MM.1S (cell line): ENCODE data around the gene WFDC12.
A peak's percentile ranks its signal among the peaks of the same experiment; 100 is the strongest.

Experiments
- DNase-seq: peaks from one replicate; pipeline ENCODE4 v3.0.0-alpha.2; 2015
- H2AFZ ChIP-seq: fragments of 300-600 bp; sonication (generic); 2 replicates; pipeline ENCODE4 v1.6.0; 2016; ENCODE audit warnings: antibody characterized with exemption, low read length
- H3F3A ChIP-seq: fragments of 300-600 bp; sonication (generic); 2 replicates; pipeline ENCODE4 v1.6.1; 2016; ENCODE audit warnings: mild to moderate bottlenecking, antibody characterized with exemption, low read length, moderate library complexity, mixed read lengths; ENCODE audit not compliant: insufficient read depth
- H3K27ac ChIP-seq: fragments of 300-600 bp; sonication (generic); 2 replicates; pipeline ENCODE4 v1.5.1; 2016; ENCODE audit warnings: mild to moderate bottlenecking, low read length
- H3K27me3 ChIP-seq: fragments of 300-600 bp; sonication (generic); replicated peaks from 2 replicates; pipeline ENCODE4 v1.6.0; 2016; ENCODE audit warnings: low read length; ENCODE audit not compliant: insufficient read depth
- H3K36me3 ChIP-seq: fragments of 300-600 bp; sonication (generic); replicated peaks from 2 replicates; pipeline ENCODE4 v1.6.1; 2016; ENCODE audit warnings: mild to moderate bottlenecking, low read length, mixed read lengths; ENCODE audit not compliant: insufficient read depth
- H3K4me1 ChIP-seq: fragments of 300-600 bp; sonication (generic); 2 replicates; pipeline ENCODE4 v1.6.1; 2016; ENCODE audit warnings: low read length, mixed read lengths
- H3K4me2 ChIP-seq: fragments of 300-600 bp; sonication (generic); 2 replicates; pipeline ENCODE4 v1.6.0; 2016; ENCODE audit warnings: low read depth, low read length
- H3K4me3 ChIP-seq: fragments of 300-600 bp; sonication (generic); 2 replicates; pipeline ENCODE4 v1.5.1; 2016; ENCODE audit warnings: low read length, mixed read lengths
- H3K79me2 ChIP-seq: fragments of 300-600 bp; sonication (generic); 2 replicates; pipeline ENCODE4 v1.6.1; 2016; ENCODE audit warnings: mixed run types, low read length, mixed read lengths
- H3K9ac ChIP-seq: fragments of 300-600 bp; sonication (generic); 2 replicates; pipeline ENCODE4 v1.6.1; 2016; ENCODE audit warnings: low read length, mixed read lengths
- H3K9me2 ChIP-seq: fragments of 300-600 bp; sonication (generic); replicated peaks from 2 replicates; pipeline ENCODE4 v1.6.1; 2016; ENCODE audit warnings: mild to moderate bottlenecking, low read length, mixed read lengths; ENCODE audit not compliant: insufficient read depth
- H3K9me3 ChIP-seq: fragments of 300-600 bp; sonication (generic); replicated peaks from 2 replicates; pipeline ENCODE4 v1.6.1; 2016; ENCODE audit warnings: mild to moderate bottlenecking, low read length, mixed read lengths; ENCODE audit not compliant: insufficient read depth
- H4K20me1 ChIP-seq: fragments of 300-600 bp; sonication (generic); 2 replicates; pipeline ENCODE4 v1.6.1; 2016; ENCODE audit warnings: mild to moderate bottlenecking, low read length, moderate library complexity, mixed read lengths; ENCODE audit not compliant: insufficient read depth
- CTCF ChIP-seq: fragments of 300-600 bp; sonication (generic); IDR thresholded peaks from 2 replicates; pipeline ENCODE4 v1.5.1; 2016; ENCODE audit warnings: antibody characterized with exemption, low read length, mixed read lengths
- EZH2 ChIP-seq: fragments of 300-600 bp; sonication (generic); optimal IDR thresholded peaks from 2 replicates; pipeline ENCODE3; 2017; ENCODE audit warnings: low read depth, mild to moderate bottlenecking, antibody characterized with exemption, low read length, mixed read lengths
- EZH2phosphoT487 ChIP-seq: fragments of 300-600 bp; sonication (generic); IDR thresholded peaks from 2 replicates; pipeline ENCODE4 v1.6.1; 2018; ENCODE audit warnings: antibody characterized with exemption, low read length

WFDC12 gene

GRCh38 chr20:45105317-45105716 lies 18.9 kb downstream of the WFDC12 start:
- no peaks in the 10 kb centered on the region for H3K27me3 ChIP-seq
- H3K36me3 ChIP-seq: no peaks in the 10 kb centered on the region
- H3K4me2 ChIP-seq: no peak overlapping the region
- peak; percentile 5 for DNase-seq
- no peaks in the 10 kb centered on the region for H4K20me1 ChIP-seq
- no peak overlapping the region for H3K27ac ChIP-seq
- H3K4me3 ChIP-seq: no peak overlapping the region
- no peak for TF ChIP-seq EZH2
- TF ChIP-seq EZH2phosphoT487: no peak
- no peak for TF ChIP-seq CTCF
- no peaks in the 10 kb centered on the region for H3K9me3 ChIP-seq
- H2AFZ ChIP-seq: no peak overlapping the region
- H3K79me2 ChIP-seq: no peaks in the 10 kb centered on the region
- H3K9me2 ChIP-seq: no peaks in the 10 kb centered on the region
- H3K9ac ChIP-seq: no peak overlapping the region
- H3K4me1 ChIP-seq: no peaks in the 10 kb centered on the region
- no peaks in the 10 kb centered on the region for H3F3A ChIP-seq

- no peak for DNase-seq
- H3F3A ChIP-seq: no peaks in the 10 kb centered on the region
- no peak overlapping the region for H3K4me3 ChIP-seq
- no peaks in the 10 kb centered on the region for H3K4me1 ChIP-seq
- H3K9ac ChIP-seq: no peak overlapping the region
- H3K9me3 ChIP-seq: no peaks in the 10 kb centered on the region
- H3K9me2 ChIP-seq: no peaks in the 10 kb centered on the region
- no peaks in the 10 kb centered on the region for H3K36me3 ChIP-seq
- no peaks in the 10 kb centered on the region for H3K79me2 ChIP-seq
- H3K27ac ChIP-seq: no peak overlapping the region
- no peak overlapping the region for H3K4me2 ChIP-seq
- H3K27me3 ChIP-seq: no peaks in the 10 kb centered on the region
- no peak overlapping the region for H2AFZ ChIP-seq
- no peaks in the 10 kb centered on the region for H4K20me1 ChIP-seq
- TF ChIP-seq EZH2 (no peak), CTCF (no peak), EZH2phosphoT487 (no peak)
Measured at GRCh38 chr20:45104786-45105185, 19.5 kb downstream of the WFDC12 start.

GRCh38 chr20:45103072-45103471 lies 21.2 kb downstream of the WFDC12 start:
- no peaks in the 10 kb centered on the region for H3K79me2 ChIP-seq
- H3K4me3 ChIP-seq: no peak overlapping the region
- no peaks in the 10 kb centered on the region for H4K20me1 ChIP-seq
- TF ChIP-seq EZH2phosphoT487: no peak
- no peak for TF ChIP-seq CTCF
- no peaks in the 10 kb centered on the region for H3K27me3 ChIP-seq
- no peak overlapping the region for H3K27ac ChIP-seq
- H3K4me2 ChIP-seq: no peak overlapping the region
- no peak overlapping the region for H3K9ac ChIP-seq
- DNase-seq: no peak
- no peaks in the 10 kb centered on the region for H3K4me1 ChIP-seq
- H2AFZ ChIP-seq: no peak overlapping the region
- H3K36me3 ChIP-seq: no peaks in the 10 kb centered on the region
- H3F3A ChIP-seq: no peaks in the 10 kb centered on the region
- no peaks in the 10 kb centered on the region for H3K9me2 ChIP-seq
- H3K9me3 ChIP-seq: no peaks in the 10 kb centered on the region
